ENCODE data around the gene VIPR2.

Gene VIPR2

GRCh38 chr7:159063046-159063840, 81.4 kb downstream of the VIPR2 start:
- H3K4me3 ChIP-seq (replicated peaks; ENCODE audit: low read depth, low read length) = no peak overlapping the region
- no peak for TF ChIP-seq CTCF (IDR thresholded peaks at IDR 0.05; ENCODE audit: low read length, missing control alignments)
- DNase-seq (ENCODE audit: low read depth) = no peak

GRCh38 chr7:159062569-159062968, 82.1 kb downstream of the VIPR2 start:
- no peak for DNase-seq (ENCODE audit: low read depth)
- H3K4me3 ChIP-seq (replicated peaks; ENCODE audit: low read depth, low read length) = no peak overlapping the region
- TF ChIP-seq CTCF (IDR thresholded peaks at IDR 0.05; ENCODE audit: low read length, missing control alignments) = no peak

GRCh38 chr7:159061674-159062212, 82.9 kb downstream of the VIPR2 start:
- H3K4me3 ChIP-seq (replicated peaks; ENCODE audit: low read depth, low read length) = no peak overlapping the region

GRCh38 chr7:159061209-159061608, 83.5 kb downstream of the VIPR2 start:
- H3K4me3 ChIP-seq (replicated peaks; ENCODE audit: low read depth, low read length) = no peak overlapping the region
- TF ChIP-seq CTCF (IDR thresholded peaks at IDR 0.05; ENCODE audit: low read length, missing control alignments) = no peak
- no peak for DNase-seq (ENCODE audit: low read depth)

More at GRCh38 chr7:159061674-159062212, 82.9 kb downstream of the VIPR2 start:
- no peak for DNase-seq (ENCODE audit: low read depth)
- no peak for TF ChIP-seq CTCF (IDR thresholded peaks at IDR 0.05; ENCODE audit: low read length, missing control alignments)

GRCh38 chr7:159060440-159060839, 84.2 kb downstream of the VIPR2 start:
- TF ChIP-seq CTCF (IDR thresholded peaks at IDR 0.05; ENCODE audit: low read length, missing control alignments) = no peak
- no peak overlapping the region for H3K4me3 ChIP-seq (replicated peaks; ENCODE audit: low read depth, low read length)
- no peak for DNase-seq (ENCODE audit: low read depth)

GRCh38 chr7:159059629-159060028, 85.0 kb downstream of the VIPR2 start:
- no peak overlapping the region for H3K4me3 ChIP-seq (replicated peaks; ENCODE audit: low read depth, low read length)
- DNase-seq (ENCODE audit: low read depth) = no peak
- TF ChIP-seq CTCF (IDR thresholded peaks at IDR 0.05; ENCODE audit: low read length, missing control alignments) = no peak

GRCh38 chr7:159057647-159058046, 87.0 kb downstream of the VIPR2 start:
- no peak for DNase-seq (ENCODE audit: low read depth)
- no peak for TF ChIP-seq CTCF (IDR thresholded peaks at IDR 0.05; ENCODE audit: low read length, missing control alignments)
- H3K4me3 ChIP-seq (replicated peaks; ENCODE audit: low read depth, low read length) = no peak overlapping the region

Data from fibroblast of pulmonary artery (primary cell).